OCI-LY7 (cell line): ENCODE results near the gene CFAP54. TPM values are rescaled to one million over a fixed set of nuclear protein-coding genes. Genes with fewer than 3 reads are reported as not detected.

Experiments used
- BruUV-seq: library from RNA; stranded (reverse); fragments of 400-500 nt; replicated peaks from 2 replicates; lab custom pipeline; 2021; lab: Mats Ljungman, UMichigan
- CTCF ChIA-PET: fragments of 300-600 bp; sonication (Branson Sonifier 250); formaldehyde crosslinking; loops from one replicate; lab custom pipeline; 2022; ENCODE audit warnings: antibody characterized with exemption; ENCODE audit not compliant: unreplicated experiment; lab: Charles Lee
- POLR2A ChIA-PET: fragments of 300-600 bp; sonication (Branson Sonifier 250); formaldehyde crosslinking; loops from one replicate; lab custom pipeline; 2022; ENCODE audit warnings: antibody characterized with exemption; lab: Charles Lee
- DNase-seq: peaks from one replicate; pipeline ENCODE4 v3.0.0-alpha.2; 2015; ENCODE audit warnings: low spot score
- H2AFZ ChIP-seq: fragments of 200-600 bp; sonication (generic), shearing (Covaris generic); 2 replicates; pipeline ENCODE4 v1.6.1; 2014; ENCODE audit warnings: mild to moderate bottlenecking, antibody characterized with exemption, low read length, moderate library complexity
- H3K27ac ChIP-seq: fragments of 200-600 bp; sonication (generic); 2 replicates; pipeline ENCODE4 v1.5.1; 2014; ENCODE audit warnings: mixed run types, low read depth, mild to moderate bottlenecking, moderate library complexity, low read length, inconsistent platforms; ENCODE audit not compliant: poor library complexity, severe bottlenecking
- H3K36me3 ChIP-seq: fragments of 200-600 bp; sonication (generic); 2 replicates; pipeline ENCODE4 v1.6.1; 2014; ENCODE audit warnings: mild to moderate bottlenecking, antibody characterized with exemption, low read length, moderate library complexity, mixed read lengths; ENCODE audit not compliant: insufficient read depth
- H3K4me1 ChIP-seq: fragments of 200-600 bp; sonication (generic); 2 replicates; pipeline ENCODE4 v1.5.1; 2014; ENCODE audit warnings: mild to moderate bottlenecking, low read length; ENCODE audit not compliant: insufficient read depth, poor library complexity, severe bottlenecking
- H3K4me2 ChIP-seq: fragments of 200-600 bp; sonication (generic); 2 replicates; pipeline ENCODE4 v1.6.1; 2014; ENCODE audit warnings: mild to moderate bottlenecking, low read length
- H3K4me3 ChIP-seq: fragments of 200-600 bp; sonication (generic); 2 replicates; pipeline ENCODE4 v1.5.1; 2014; ENCODE audit warnings: mild to moderate bottlenecking, low read depth, low read length; ENCODE audit not compliant: poor library complexity, severe bottlenecking
- H3K79me2 ChIP-seq: fragments of 200-600 bp; sonication (generic); 2 replicates; pipeline ENCODE4 v1.6.1; 2016; ENCODE audit warnings: low read depth, mild to moderate bottlenecking, low read length, moderate library complexity, mixed read lengths; ENCODE audit not compliant: insufficient read depth
- H3K9me2 ChIP-seq: fragments of 200-600 bp; sonication (generic); 2 replicates; pipeline ENCODE4 v1.6.1; 2016; ENCODE audit warnings: mild to moderate bottlenecking, low read length, mixed read lengths; ENCODE audit not compliant: insufficient read depth
- H3K9me3 ChIP-seq: fragments of 200-600 bp; sonication (generic); 2 replicates; pipeline ENCODE4 v1.6.1; 2014; ENCODE audit warnings: mild to moderate bottlenecking, mixed run types, low read length, mixed read lengths
- H4K20me1 ChIP-seq: fragments of 200-600 bp; sonication (generic); 2 replicates; pipeline ENCODE4 v1.6.1; 2014; ENCODE audit warnings: mild to moderate bottlenecking, antibody characterized with exemption, low read length, moderate library complexity, mixed read lengths; ENCODE audit not compliant: insufficient read depth
- EZH2phosphoT487 ChIP-seq: fragments of 200-600 bp; sonication (generic); IDR thresholded peaks from 2 replicates; pipeline ENCODE4 v1.6.1; 2018; ENCODE audit warnings: low read depth, borderline replicate concordance, mild to moderate bottlenecking, mixed run types, antibody characterized with exemption, low read length, moderate library complexity, mixed read lengths
- intact Hi-C: fragments of 100-400 bp; cut with micrococcal nuclease; formaldehyde crosslinking; loops from one replicate; pipeline ENCODE4 v1.10.0; 2022; ENCODE audit not compliant: unreplicated experiment
- total RNA-seq, 2 experiments: library from RNA; depleted of rRNA in 1 of 2; stranded (reverse); fragments of >200 nt in 1 of 2; shearing (Covaris generic) in 1 of 2; gene quantifications; 2 replicates each; pipeline ENCODE4 v1.2.3, GENCODE V29; 2014 to 2022
- TF ChIP-seq, protein P1 (sequence below): fragments of 200-600 bp; sonication (generic); conservative IDR thresholded peaks from 2 replicates; pipeline ENCODE4 v1.5.1; 2014; ENCODE audit warnings: mild to moderate bottlenecking, antibody characterized with exemption, low read length, moderate library complexity, mixed read lengths

Gene CFAP54
- total RNA-seq, 2 experiments from 2014 or later, result 0.53 TPM; not detected in 1

DNA sequence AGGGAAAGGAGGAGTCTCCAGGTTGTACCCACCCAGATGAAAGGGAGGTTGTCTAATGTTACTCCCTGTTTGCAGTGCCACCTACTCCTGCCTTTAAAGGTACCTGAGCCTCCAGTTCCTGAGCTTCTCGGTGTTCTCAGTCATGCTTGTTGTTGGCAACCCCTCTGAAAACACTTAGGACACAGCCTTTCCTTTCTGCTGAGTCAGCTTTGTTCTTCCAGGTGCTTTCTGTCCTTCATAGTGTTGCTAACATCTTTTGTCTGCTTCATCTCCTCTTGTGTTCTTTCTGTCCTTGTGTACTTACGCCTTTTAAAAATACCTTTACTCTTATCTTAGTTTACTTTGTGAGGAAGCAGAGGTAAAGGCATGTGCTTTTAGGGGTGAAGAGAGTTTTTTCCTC, 320.7 kb downstream of the CFAP54 start:
- Histone ChIP-seq H3K4me3 (no peak overlapping the region), H3K9me3 (no peaks in the 10 kb centered on the region), H3K36me3 (no peaks in the 10 kb centered on the region), H2AFZ (no peak overlapping the region), H3K4me2 (no peak overlapping the region), H4K20me1 (no peaks in the 10 kb centered on the region), H3K27ac (no peak overlapping the region), H3K9me2 (no peaks in the 10 kb centered on the region), H3K79me2 (no peaks in the 10 kb centered on the region), H3K4me1 (no peaks in the 10 kb centered on the region)
- CTCF ChIA-PET, result no interaction called here
- TF ChIP-seq, protein P1, sequence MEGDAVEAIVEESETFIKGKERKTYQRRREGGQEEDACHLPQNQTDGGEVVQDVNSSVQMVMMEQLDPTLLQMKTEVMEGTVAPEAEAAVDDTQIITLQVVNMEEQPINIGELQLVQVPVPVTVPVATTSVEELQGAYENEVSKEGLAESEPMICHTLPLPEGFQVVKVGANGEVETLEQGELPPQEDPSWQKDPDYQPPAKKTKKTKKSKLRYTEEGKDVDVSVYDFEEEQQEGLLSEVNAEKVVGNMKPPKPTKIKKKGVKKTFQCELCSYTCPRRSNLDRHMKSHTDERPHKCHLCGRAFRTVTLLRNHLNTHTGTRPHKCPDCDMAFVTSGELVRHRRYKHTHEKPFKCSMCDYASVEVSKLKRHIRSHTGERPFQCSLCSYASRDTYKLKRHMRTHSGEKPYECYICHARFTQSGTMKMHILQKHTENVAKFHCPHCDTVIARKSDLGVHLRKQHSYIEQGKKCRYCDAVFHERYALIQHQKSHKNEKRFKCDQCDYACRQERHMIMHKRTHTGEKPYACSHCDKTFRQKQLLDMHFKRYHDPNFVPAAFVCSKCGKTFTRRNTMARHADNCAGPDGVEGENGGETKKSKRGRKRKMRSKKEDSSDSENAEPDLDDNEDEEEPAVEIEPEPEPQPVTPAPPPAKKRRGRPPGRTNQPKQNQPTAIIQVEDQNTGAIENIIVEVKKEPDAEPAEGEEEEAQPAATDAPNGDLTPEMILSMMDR, result no peak
- no peak for TF ChIP-seq EZH2phosphoT487
- BruUV-seq, result no TSS peak
- DNase-seq, result no peak
- intact Hi-C loops, result no loop called here
- POLR2A ChIA-PET, result no interaction called here

DNA sequence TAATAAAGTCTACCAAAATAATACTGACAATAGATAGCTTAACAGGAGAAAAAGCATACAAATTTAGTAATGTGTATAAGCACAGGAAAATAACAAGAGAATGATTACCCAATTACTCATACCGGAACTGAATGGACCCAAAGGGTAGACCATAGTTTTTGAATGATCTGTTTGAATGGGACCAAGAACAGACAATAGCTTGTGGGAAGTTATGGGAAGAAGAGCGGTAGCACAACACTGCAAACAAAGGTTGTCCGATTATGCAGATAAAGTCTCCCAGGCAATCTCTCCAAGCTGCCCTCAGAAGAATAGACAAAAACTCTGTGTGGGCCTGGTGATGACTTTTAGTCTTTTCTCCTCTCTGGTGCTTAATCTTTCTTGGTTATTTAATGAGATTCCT, 321.1 kb downstream of the CFAP54 start:
- no peaks in the 10 kb centered on the region for H3K36me3 ChIP-seq
- no peak overlapping the region for H3K4me2 ChIP-seq
- H2AFZ ChIP-seq, result no peak overlapping the region

DNA sequence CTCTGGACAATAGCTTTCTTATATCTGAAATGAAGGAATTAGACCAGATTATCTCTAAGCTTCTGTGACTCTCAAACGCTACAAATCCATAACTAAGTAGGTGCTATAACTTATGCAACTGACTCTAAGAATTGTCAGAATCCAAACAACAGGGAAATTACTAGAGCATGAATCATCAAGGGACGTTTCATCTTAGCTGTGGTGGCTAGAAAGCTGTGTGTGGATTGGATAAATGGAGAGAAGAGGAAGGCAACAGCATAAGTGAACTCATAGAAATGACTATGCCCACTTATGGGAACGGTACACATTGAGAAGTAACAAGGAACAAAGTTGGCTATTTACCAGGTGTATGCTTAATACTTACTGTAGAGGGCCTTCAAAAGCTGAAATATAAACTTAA, 321.7 kb downstream of the CFAP54 start:
- CTCF ChIA-PET, result no interaction called here
- no peak overlapping the region for H3K4me3 ChIP-seq
- no peak overlapping the region for H2AFZ ChIP-seq
- intact Hi-C loops, result no loop called here
- POLR2A ChIA-PET, result no interaction called here
- H3K79me2 ChIP-seq, result no peaks in the 10 kb centered on the region
- H4K20me1 ChIP-seq, result no peaks in the 10 kb centered on the region
- no peak overlapping the region for H3K4me2 ChIP-seq
- BruUV-seq, result no TSS peak
- TF ChIP-seq, protein P1, result no peak
- TF ChIP-seq EZH2phosphoT487, result no peak
- no peaks in the 10 kb centered on the region for H3K9me3 ChIP-seq
- H3K36me3 ChIP-seq, result no peaks in the 10 kb centered on the region
- DNase-seq, result no peak
- no peaks in the 10 kb centered on the region for H3K9me2 ChIP-seq
- no peak overlapping the region for H3K27ac ChIP-seq
- H3K4me1 ChIP-seq, result no peaks in the 10 kb centered on the region

More for the DNA sequence above, 321.1 kb downstream of the CFAP54 start:
- BruUV-seq, result no TSS peak
- intact Hi-C loops, result no loop called here
- Histone ChIP-seq H3K4me1 (no peaks in the 10 kb centered on the region), H4K20me1 (no peaks in the 10 kb centered on the region), H3K9me3 (no peaks in the 10 kb centered on the region), H3K4me3 (no peak overlapping the region), H3K79me2 (no peaks in the 10 kb centered on the region), H3K27ac (no peak overlapping the region), H3K9me2 (no peaks in the 10 kb centered on the region)
- ChIA-PET CTCF (no interaction called here), POLR2A (no interaction called here)
- TF ChIP-seq, protein P1, result no peak
- no peak for DNase-seq
